ENCODE results near the gene SFXN4. TPM values are rescaled to one million over a fixed set of nuclear protein-coding genes. Genes with fewer than 3 reads are reported as not detected.

The SFXN4 gene
- total RNA-seq, 3 donors from 2014 or later = 14.6 to 25.2 (median 18.6) TPM

GRCh38 chr10:119120413-119120867 is 45.1 kb downstream of the SFXN4 start:
- Histone ChIP-seq H3K4me3 (no peak overlapping the region), H3K27ac (no peak overlapping the region), H3K36me3 (no peaks in the 10 kb centered on the region), H3K4me1 (no peaks in the 10 kb centered on the region), H3K9me3 (no peaks in the 10 kb centered on the region), H3K27me3 (no peaks in the 10 kb centered on the region)
- TF ChIP-seq CTCF (IDR thresholded peaks at IDR 0.05) (no peak), POLR2A (IDR thresholded peaks at IDR 0.05) (no peak), POLR2AphosphoS5 (IDR thresholded peaks at IDR 0.05) (no peak)
- intact Hi-C loops (cut with DNase I; ENCODE audit: low total_unique reads) = no loop called here
- no peak for DNase-seq (ENCODE audit: low spot score in 2 of 2)

- no peak for DNase-seq (ENCODE audit: low spot score in 2 of 2)
- no peaks in the 10 kb centered on the region for H3K9me3 ChIP-seq
- H3K27ac ChIP-seq = no peak overlapping the region
- H3K36me3 ChIP-seq = no peaks in the 10 kb centered on the region
- TF ChIP-seq POLR2A (IDR thresholded peaks at IDR 0.05) = no peak
- no peak for TF ChIP-seq POLR2AphosphoS5 (IDR thresholded peaks at IDR 0.05)
- no peak for TF ChIP-seq CTCF (IDR thresholded peaks at IDR 0.05)
- intact Hi-C loops (cut with DNase I; ENCODE audit: low total_unique reads) = no loop called here
- no peaks in the 10 kb centered on the region for H3K4me1 ChIP-seq
- H3K27me3 ChIP-seq = no peaks in the 10 kb centered on the region
- H3K4me3 ChIP-seq = no peak overlapping the region
These were observed 46.1 kb downstream of the SFXN4 start for GRCh38 chr10:119119400-119119799.

GRCh38 chr10:119118231-119118630 is 47.3 kb downstream of the SFXN4 start:
- Histone ChIP-seq H3K9me3 (no peaks in the 10 kb centered on the region), H3K27ac (no peak overlapping the region), H3K36me3 (no peaks in the 10 kb centered on the region), H3K27me3 (no peaks in the 10 kb centered on the region), H3K4me1 (no peaks in the 10 kb centered on the region), H3K4me3 (no peak overlapping the region)
- TF ChIP-seq POLR2A (IDR thresholded peaks at IDR 0.05) (no peak), CTCF (IDR thresholded peaks at IDR 0.05) (no peak), POLR2AphosphoS5 (IDR thresholded peaks at IDR 0.05) (no peak)
- intact Hi-C loops (cut with DNase I; ENCODE audit: low total_unique reads) = no loop called here
- no peak for DNase-seq (ENCODE audit: low spot score in 2 of 2)

GRCh38 chr10:119116326-119116951 is 49.1 kb downstream of the SFXN4 start:
- intact Hi-C loops (cut with DNase I; ENCODE audit: low total_unique reads) = no loop called here
- H3K36me3 ChIP-seq = no peaks in the 10 kb centered on the region
- no peak for DNase-seq (ENCODE audit: low spot score in 2 of 2)
- TF ChIP-seq CTCF (IDR thresholded peaks at IDR 0.05) = no peak
- no peak for TF ChIP-seq POLR2A (IDR thresholded peaks at IDR 0.05)
- no peak for TF ChIP-seq POLR2AphosphoS5 (IDR thresholded peaks at IDR 0.05)
- H3K27me3 ChIP-seq = no peaks in the 10 kb centered on the region
- no peaks in the 10 kb centered on the region for H3K9me3 ChIP-seq
- H3K27ac ChIP-seq = no peak overlapping the region
- H3K4me3 ChIP-seq = no peak overlapping the region
- H3K4me1 ChIP-seq = no peaks in the 10 kb centered on the region

GRCh38 chr10:119115926-119116325 is 49.6 kb downstream of the SFXN4 start:
- intact Hi-C loops (cut with DNase I; ENCODE audit: low total_unique reads) = no loop called here
- DNase-seq (ENCODE audit: low spot score in 2 of 2) = no peak
- TF ChIP-seq POLR2AphosphoS5 (IDR thresholded peaks at IDR 0.05) = no peak
- no peak for TF ChIP-seq POLR2A (IDR thresholded peaks at IDR 0.05)
- no peak for TF ChIP-seq CTCF (IDR thresholded peaks at IDR 0.05)
- H3K27ac ChIP-seq = no peak overlapping the region
- H3K4me3 ChIP-seq = no peak overlapping the region
- H3K9me3 ChIP-seq = no peaks in the 10 kb centered on the region
- H3K4me1 ChIP-seq = no peaks in the 10 kb centered on the region
- no peaks in the 10 kb centered on the region for H3K36me3 ChIP-seq
- no peaks in the 10 kb centered on the region for H3K27me3 ChIP-seq
